ENCODE results near the gene PLA2G3.

PLA2G3 gene

GRCh38 chr22:31136155-31136554, 4.2 kb downstream of the PLA2G3 start:
- DNase-seq (ENCODE audit: low spot score) = peak; percentile 16
- in situ Hi-C loops (cut with MboI; ENCODE audit: low sequenced_read_pairs, unreplicated experiment) = no loop called here
- no peak for TF ChIP-seq CTCF (IDR thresholded peaks at IDR 0.05; ENCODE audit: borderline replicate concordance, control extremely low read depth, extremely low read depth, insufficient read depth, missing control alignments)

GRCh38 chr22:31135706-31136105, 4.6 kb downstream of the PLA2G3 start:
- no peak for DNase-seq (ENCODE audit: low spot score)
- in situ Hi-C loops (cut with MboI; ENCODE audit: low sequenced_read_pairs, unreplicated experiment) = no loop called here
- no peak for TF ChIP-seq CTCF (IDR thresholded peaks at IDR 0.05; ENCODE audit: borderline replicate concordance, control extremely low read depth, extremely low read depth, insufficient read depth, missing control alignments)

- in situ Hi-C loops (cut with MboI; ENCODE audit: low sequenced_read_pairs, unreplicated experiment) = no loop called here
- no peak for DNase-seq (ENCODE audit: low spot score)
- TF ChIP-seq CTCF (IDR thresholded peaks at IDR 0.05; ENCODE audit: borderline replicate concordance, control extremely low read depth, extremely low read depth, insufficient read depth, missing control alignments) = no peak
Measured at GRCh38 chr22:31134688-31135087, 5.6 kb downstream of the PLA2G3 start.

- no peak for TF ChIP-seq CTCF (IDR thresholded peaks at IDR 0.05; ENCODE audit: borderline replicate concordance, control extremely low read depth, extremely low read depth, insufficient read depth, missing control alignments)
- in situ Hi-C loops (cut with MboI; ENCODE audit: low sequenced_read_pairs, unreplicated experiment) = no loop called here
- peak; percentile 26 for DNase-seq (ENCODE audit: low spot score)
Measured at GRCh38 chr22:31133911-31134310, 6.4 kb downstream of the PLA2G3 start.

GRCh38 chr22:31130873-31131272, 9.4 kb downstream of the PLA2G3 start:
- in situ Hi-C loops (cut with MboI; ENCODE audit: low sequenced_read_pairs, unreplicated experiment) = no loop called here
- no peak for DNase-seq (ENCODE audit: low spot score)
- TF ChIP-seq CTCF (IDR thresholded peaks at IDR 0.05; ENCODE audit: borderline replicate concordance, control extremely low read depth, extremely low read depth, insufficient read depth, missing control alignments) = no peak

GRCh38 chr22:31128156-31128555, 12.2 kb downstream of the PLA2G3 start:
- in situ Hi-C loops (cut with MboI; ENCODE audit: low sequenced_read_pairs, unreplicated experiment) = no loop called here
- no peak for TF ChIP-seq CTCF (IDR thresholded peaks at IDR 0.05; ENCODE audit: borderline replicate concordance, control extremely low read depth, extremely low read depth, insufficient read depth, missing control alignments)
- no peak for DNase-seq (ENCODE audit: low spot score)

Data from GM13976 (cell line).